H9 (cell line): ENCODE results near the gene RPS6KA1. TPM values are rescaled to one million over a fixed set of nuclear protein-coding genes. Genes with fewer than 3 reads are reported as not detected.

Experiments used
- DNase-seq: peaks from one replicate; pipeline ENCODE4 v3.0.0-alpha.2; 2017
- H2AFZ ChIP-seq: one replicate; pipeline ENCODE4 v1.6.1; 2013; ENCODE audit warnings: mild to moderate bottlenecking, low read length, control low read depth, moderate library complexity
- H2AK5ac ChIP-seq: 2 replicates; pipeline ENCODE4 v1.6.1; 2013; ENCODE audit warnings: low read length, control low read depth, mixed read lengths; ENCODE audit not compliant: insufficient read length
- H2BK120ac ChIP-seq: one replicate; pipeline ENCODE4 v1.6.1; 2013; ENCODE audit warnings: low read depth, mild to moderate bottlenecking, low read length, control low read depth, inconsistent platforms; ENCODE audit not compliant: poor library complexity, severe bottlenecking
- H2BK12ac ChIP-seq: 2 replicates; pipeline ENCODE4 v1.6.1; 2013; ENCODE audit warnings: low read length, control low read depth, mixed read lengths, low read depth; ENCODE audit not compliant: insufficient read length
- H2BK15ac ChIP-seq: 2 replicates; pipeline ENCODE4 v1.6.1; 2013; ENCODE audit warnings: low read depth, low read length, control low read depth
- H2BK20ac ChIP-seq: one replicate; pipeline ENCODE4 v1.6.1; 2013; ENCODE audit warnings: low read depth, mild to moderate bottlenecking, low read length, control low read depth, inconsistent platforms; ENCODE audit not compliant: poor library complexity, severe bottlenecking
- H2BK5ac ChIP-seq: 2 replicates; pipeline ENCODE4 v1.6.1; 2013; ENCODE audit warnings: low read length, control low read depth, mixed read lengths; ENCODE audit not compliant: insufficient read length
- H3K14ac ChIP-seq: 2 replicates; pipeline ENCODE4 v1.6.1; 2013; ENCODE audit warnings: low read length, control low read depth; ENCODE audit not compliant: insufficient read depth
- H3K18ac ChIP-seq: 2 replicates; pipeline ENCODE4 v1.6.1; 2013; ENCODE audit warnings: low read depth, mild to moderate bottlenecking, mixed read lengths, low read length, control low read depth; ENCODE audit not compliant: insufficient read length
- H3K23ac ChIP-seq: 2 replicates; pipeline ENCODE4 v1.6.1; 2013; ENCODE audit warnings: low read length, control low read depth, mixed read lengths, low read depth; ENCODE audit not compliant: insufficient read length
- H3K23me2 ChIP-seq: 2 replicates; pipeline ENCODE4 v1.6.1; 2013; ENCODE audit warnings: low read depth, mild to moderate bottlenecking, mixed read lengths, low read length, control low read depth; ENCODE audit not compliant: insufficient read length, poor library complexity, severe bottlenecking
- H3K27ac ChIP-seq: 2 replicates; pipeline ENCODE4 v1.5.1; 2013; ENCODE audit warnings: low read length, control low read depth, mixed read lengths, low read depth; ENCODE audit not compliant: insufficient read length
- H3K27me3 ChIP-seq: 2 replicates; pipeline ENCODE4 v1.6.1; 2013; ENCODE audit warnings: low read length, control low read depth, inconsistent platforms; ENCODE audit not compliant: insufficient read depth
- H3K4ac ChIP-seq: 2 replicates; pipeline ENCODE4 v1.6.1; 2013; ENCODE audit warnings: low read depth, mild to moderate bottlenecking, control low read depth, inconsistent platforms, low read length, moderate library complexity
- H3K4me1 ChIP-seq: 2 replicates; pipeline ENCODE4 v1.6.1; 2013; ENCODE audit warnings: low read length, control low read depth, inconsistent platforms; ENCODE audit not compliant: insufficient read depth
- H3K4me2 ChIP-seq: 2 replicates; pipeline ENCODE4 v1.6.1; 2013; ENCODE audit warnings: low read length, control low read depth, mixed read lengths; ENCODE audit not compliant: insufficient read length, insufficient read depth
- H3K56ac ChIP-seq: 2 replicates; pipeline ENCODE4 v1.6.1; 2013; ENCODE audit warnings: low read depth, mild to moderate bottlenecking, mixed read lengths, low read length, control low read depth; ENCODE audit not compliant: insufficient read length
- H3K79me1 ChIP-seq: 2 replicates; pipeline ENCODE4 v1.6.1; 2013; ENCODE audit warnings: low read depth, mild to moderate bottlenecking, moderate library complexity, low read length, control low read depth, inconsistent platforms; ENCODE audit not compliant: insufficient read depth, poor library complexity, severe bottlenecking
- H3K79me2 ChIP-seq: 2 replicates; pipeline ENCODE4 v1.6.1; 2013; ENCODE audit warnings: low read length, control low read depth, inconsistent platforms; ENCODE audit not compliant: insufficient read depth
- H3K9ac ChIP-seq: 2 replicates; pipeline ENCODE4 v1.6.1; 2013; ENCODE audit warnings: low read length, control low read depth, mixed read lengths; ENCODE audit not compliant: insufficient read length; ENCODE audit errors: extremely low read depth
- H3K9me3 ChIP-seq: one replicate; pipeline ENCODE4 v1.6.1; 2013; ENCODE audit warnings: low read depth, low read length, inconsistent platforms; ENCODE audit not compliant: control insufficient read depth
- H3T11ph ChIP-seq: one replicate; pipeline ENCODE4 v1.6.1; 2013; ENCODE audit warnings: mild to moderate bottlenecking, low read length, control low read depth, inconsistent platforms
- H4K20me1 ChIP-seq: one replicate; pipeline ENCODE4 v1.6.1; 2013; ENCODE audit not compliant: control insufficient read depth, insufficient read length, insufficient read depth
- H4K5ac ChIP-seq: 2 replicates; pipeline ENCODE4 v1.6.1; 2013; ENCODE audit warnings: low read depth, mild to moderate bottlenecking, mixed read lengths, low read length, control low read depth; ENCODE audit not compliant: insufficient read length
- H4K8ac ChIP-seq: replicated peaks from 2 replicates; pipeline ENCODE4 v1.6.1; 2013; ENCODE audit warnings: low read length, control low read depth, mixed read lengths, low read depth; ENCODE audit not compliant: insufficient read length
- H4K91ac ChIP-seq: 2 replicates; pipeline ENCODE4 v1.6.1; 2013; ENCODE audit warnings: low read depth, mild to moderate bottlenecking, moderate library complexity, mixed read lengths, low read length, control low read depth; ENCODE audit not compliant: insufficient read length
- H3K27ac Mint-ChIP-seq, 3 experiments: 2 replicates in 2 of 3; 3 replicates in 1 of 3; pipeline ENCODE4 v1.8.0; 2020 to 2021; ENCODE audit warnings: mixed read lengths in 3 of 3, mild to moderate bottlenecking in 1 of 3, moderate library complexity in 1 of 3
- H3K27me3 Mint-ChIP-seq: 2 replicates; pipeline ENCODE4 v1.8.0; 2021; ENCODE audit warnings: low read depth, mild to moderate bottlenecking, moderate library complexity, mixed read lengths
- H3K36me3 Mint-ChIP-seq, 3 experiments: 2 replicates in 2 of 3; 3 replicates in 1 of 3; pipeline ENCODE4 v1.8.0; 2020 to 2021; ENCODE audit warnings: low read depth in 3 of 3, mixed read lengths in 3 of 3; ENCODE audit not compliant: insufficient read depth in 1 of 3
- H3K4me1 Mint-ChIP-seq, 2 experiments: 2 replicates each; pipeline ENCODE4 v1.8.0; 2020; ENCODE audit warnings: mixed read lengths in 2 of 2
- H3K4me3 Mint-ChIP-seq, 2 experiments: 2 replicates in 1 of 2; 3 replicates in 1 of 2; pipeline ENCODE4 v1.8.0; 2020 to 2021; ENCODE audit warnings: mild to moderate bottlenecking in 2 of 2, mixed read lengths in 2 of 2, moderate library complexity in 1 of 2
- H3K9me3 Mint-ChIP-seq, 2 experiments: 2 replicates in 1 of 2; 3 replicates in 1 of 2; pipeline ENCODE4 v1.8.0; 2020; ENCODE audit warnings: mild to moderate bottlenecking in 2 of 2, mixed read lengths in 2 of 2, moderate library complexity in 1 of 2
- WGBS: extraction: QIAGEN DNeasy Blood & Tissue Kit; methylation state at CpG from one replicate; pipeline ENCODE4 v1.1.7; 2013; ENCODE audit warnings: missing lambda C conversion rate, low lambda C conversion rate, mixed read lengths; ENCODE audit not compliant: insufficient read length; ENCODE audit errors: extremely low coverage; 5-methylcytosine and 5-hydroxymethylcytosine counted together
- total RNA-seq: library from RNA; stranded (reverse); gene quantifications from 2 replicates; pipeline ENCODE4 v1.2.1, GENCODE V29; 2021
- TF ChIP-seq, protein P1 (sequence below): fragments of 200-600 bp; sonication (generic); conservative IDR thresholded peaks from 3 replicates; pipeline ENCODE4 v1.8.0; 2021; ENCODE audit warnings: antibody characterized with exemption, mild to moderate bottlenecking

The RPS6KA1 gene
- total RNA-seq, 1 experiment from 2014 or later: 45.3 TPM

DNA sequence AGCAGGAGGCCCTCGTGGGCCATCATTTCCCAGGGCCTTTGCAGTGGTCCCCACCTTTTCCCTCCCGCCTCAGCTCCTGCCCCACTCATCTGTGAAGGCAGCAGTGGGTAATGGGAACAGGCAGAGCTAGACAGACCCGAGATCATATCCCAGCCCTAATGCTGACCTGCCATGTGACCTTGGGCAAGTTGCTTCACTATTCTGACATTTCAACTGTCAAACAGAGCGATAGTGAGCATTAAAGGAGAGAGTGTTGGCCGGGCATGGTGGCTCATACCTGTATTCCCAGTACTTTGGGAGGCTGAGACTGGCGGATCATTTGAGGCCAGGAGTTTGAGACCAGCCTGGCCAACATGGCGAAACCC is 51.7 kb downstream of the RPS6KA1 start:
- TF ChIP-seq, protein P1, sequence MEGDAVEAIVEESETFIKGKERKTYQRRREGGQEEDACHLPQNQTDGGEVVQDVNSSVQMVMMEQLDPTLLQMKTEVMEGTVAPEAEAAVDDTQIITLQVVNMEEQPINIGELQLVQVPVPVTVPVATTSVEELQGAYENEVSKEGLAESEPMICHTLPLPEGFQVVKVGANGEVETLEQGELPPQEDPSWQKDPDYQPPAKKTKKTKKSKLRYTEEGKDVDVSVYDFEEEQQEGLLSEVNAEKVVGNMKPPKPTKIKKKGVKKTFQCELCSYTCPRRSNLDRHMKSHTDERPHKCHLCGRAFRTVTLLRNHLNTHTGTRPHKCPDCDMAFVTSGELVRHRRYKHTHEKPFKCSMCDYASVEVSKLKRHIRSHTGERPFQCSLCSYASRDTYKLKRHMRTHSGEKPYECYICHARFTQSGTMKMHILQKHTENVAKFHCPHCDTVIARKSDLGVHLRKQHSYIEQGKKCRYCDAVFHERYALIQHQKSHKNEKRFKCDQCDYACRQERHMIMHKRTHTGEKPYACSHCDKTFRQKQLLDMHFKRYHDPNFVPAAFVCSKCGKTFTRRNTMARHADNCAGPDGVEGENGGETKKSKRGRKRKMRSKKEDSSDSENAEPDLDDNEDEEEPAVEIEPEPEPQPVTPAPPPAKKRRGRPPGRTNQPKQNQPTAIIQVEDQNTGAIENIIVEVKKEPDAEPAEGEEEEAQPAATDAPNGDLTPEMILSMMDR: no peak
- Mint-ChIP-seq H3K4me3 (no peak overlapping the region), H3K4me1 (no peaks in the 10 kb centered on the region), H3K36me3 (no peaks in the 10 kb centered on the region), H3K27ac (no peak overlapping the region), H3K27me3 (no peaks in the 10 kb centered on the region; the same call in 1 of the 2 replicates), H3K9me3 (no peaks in the 10 kb centered on the region)
- Histone ChIP-seq H3K56ac (no peak overlapping the region), H2BK15ac (no peak overlapping the region), H3K23ac (no peak overlapping the region), H3K27ac (no peak overlapping the region), H3K18ac (no peak overlapping the region), H4K20me1 (no peaks in the 10 kb centered on the region), H3K79me1 (no peaks in the 10 kb centered on the region), H2BK20ac (no peak overlapping the region), H2BK120ac (no peak overlapping the region), H4K91ac (no peak overlapping the region), H2AK5ac (no peak overlapping the region), H4K8ac (no peak overlapping the region), H3K14ac (no peak overlapping the region; the same call in 1 of the 2 replicates), H3K27me3 (no peaks in the 10 kb centered on the region), H3K4me1 (no peaks in the 10 kb centered on the region), H3T11ph (no peak overlapping the region), H3K23me2 (no peaks in the 10 kb centered on the region), H3K4me2 (no peak overlapping the region), H3K4ac (no peak overlapping the region), H4K5ac (no peak overlapping the region), H3K9me3 (no peaks in the 10 kb centered on the region), H3K79me2 (no peaks in the 10 kb centered on the region), H2BK5ac (no peak overlapping the region), H2BK12ac (no peak overlapping the region), H2AFZ (no peak overlapping the region), H3K9ac (no peak overlapping the region)
- no peak for DNase-seq
- no CpG with 5 or more reads among the region's 7 CpGs for WGBS
